B cell (primary cell): ENCODE measurements around the gene CBX6. TPM values are rescaled to one million over a fixed set of nuclear protein-coding genes. Genes with fewer than 3 reads are reported as not detected.

ENCODE experiments used
- ATAC-seq: fragments of 200-7000 bp; cut with Tn5 transposase; one replicate; pipeline ENCODE4 v1.10.0; 2021; ENCODE audit warnings: low read depth, mild to moderate bottlenecking, moderate number of reproducible peaks, moderate library complexity
- CTCF ChIA-PET: fragments of 350-600 bp; sonication (Branson Sonifier 250); formaldehyde crosslinking; loops from one replicate; lab custom pipeline; 2021; ENCODE audit warnings: antibody characterized with exemption, inconsistent platforms; lab: Charles Lee
- POLR2A ChIA-PET: fragments of 350-600 bp; sonication (Branson Sonifier 250); formaldehyde crosslinking; loops from one replicate; lab custom pipeline; 2021; ENCODE audit warnings: antibody characterized with exemption; lab: Charles Lee
- DNase-seq: peaks from one replicate; pipeline ENCODE4 v3.0.0; 2013
- H2AFZ ChIP-seq: 2 replicates; pipeline ENCODE4 v1.6.1; 2012; ENCODE audit warnings: mild to moderate bottlenecking, low read depth, low read length; ENCODE audit not compliant: insufficient read depth, poor library complexity, severe bottlenecking
- H3K27ac ChIP-seq, 2 donors: 1 replicate in 1 of 2; 2 replicates in 1 of 2; pipeline ENCODE4 v1.5.1; 2012 to 2013; ENCODE audit warnings: low read length in 2 of 2, mild to moderate bottlenecking in 2 of 2, moderate library complexity in 1 of 2
- H3K27me3 ChIP-seq, 4 experiments: fragments of 200-600 bp in 1 of 4; sonication (generic) in 1 of 4; replicated peaks in 1 of 4; 1 replicate in 2 of 4; 2 replicates in 2 of 4; pipeline versions ENCODE4 v1.6.1 to v1.7.0; 2013 to 2016; ENCODE audit warnings: low read length in 3 of 4, mild to moderate bottlenecking in 2 of 4, mixed read lengths in 1 of 4, moderate library complexity in 1 of 4; ENCODE audit not compliant: insufficient read depth in 4 of 4, control insufficient read depth in 3 of 4; ENCODE audit errors: control extremely low read depth in 1 of 4
- H3K36me3 ChIP-seq, 2 experiments: replicated peaks in 1 of 2; 1 replicate in 1 of 2; 2 replicates in 1 of 2; pipeline versions ENCODE4 v1.6.1 to v1.7.1; 2013; ENCODE audit warnings: low read length in 1 of 2; ENCODE audit not compliant: insufficient read depth in 2 of 2, control insufficient read depth in 1 of 2; ENCODE audit errors: control extremely low read depth in 1 of 2, extremely low read depth in 1 of 2
- H3K4me1 ChIP-seq, 2 donors: fragments of 200-600 bp in 1 of 2; sonication (generic) in 1 of 2; 1 replicate in 1 of 2; 2 replicates in 1 of 2; pipeline versions ENCODE4 v1.5.1 to v1.6.1; 2013 to 2017; ENCODE audit warnings: low read length in 2 of 2; ENCODE audit not compliant: control insufficient read depth in 2 of 2, insufficient read depth in 2 of 2
- H3K4me2 ChIP-seq: replicated peaks from 2 replicates; pipeline ENCODE3; 2012; ENCODE audit warnings: mild to moderate bottlenecking, low read depth, low read length; ENCODE audit not compliant: poor library complexity, severe bottlenecking
- H3K4me3 ChIP-seq, 5 experiments: fragments of 200-600 bp in 1 of 5; sonication (generic) in 1 of 5; 1 replicate in 3 of 5; 2 replicates in 2 of 5; pipeline versions ENCODE4 v1.5.1 to v1.7.0; 2011 to 2016; ENCODE audit warnings: low read length in 4 of 5, mild to moderate bottlenecking in 4 of 5, low read depth in 2 of 5, control low read depth in 1 of 5, moderate library complexity in 1 of 5; ENCODE audit not compliant: insufficient read depth in 1 of 5; ENCODE audit errors: control extremely low read depth in 1 of 5, extremely low read depth in 1 of 5
- H3K79me2 ChIP-seq: fragments of 200-600 bp; sonication (generic); one replicate; pipeline ENCODE4 v1.6.0; 2016; ENCODE audit warnings: low read length; ENCODE audit not compliant: control insufficient read depth, insufficient read depth
- H3K9ac ChIP-seq: fragments of 200-600 bp; sonication (generic); 2 replicates; pipeline ENCODE4 v1.6.1; 2017; ENCODE audit warnings: mild to moderate bottlenecking, low read length, moderate library complexity
- H3K9me3 ChIP-seq, 3 donors: one replicate each; pipeline versions ENCODE4 v1.6.1 to v1.7.1; 2013; ENCODE audit warnings: low read length in 2 of 3; ENCODE audit not compliant: control insufficient read depth in 2 of 3, insufficient read depth in 1 of 3; ENCODE audit errors: control extremely low read depth in 1 of 3
- H4K20me1 ChIP-seq: 2 replicates; pipeline ENCODE4 v1.6.0; 2012; ENCODE audit warnings: mild to moderate bottlenecking, low read length; ENCODE audit not compliant: insufficient read depth, control insufficient read depth, poor library complexity, severe bottlenecking
- H3K27ac Mint-ChIP-seq: one replicate; pipeline ENCODE4 v1.8.0; 2021; ENCODE audit warnings: mixed read lengths
- H3K27me3 Mint-ChIP-seq: one replicate; pipeline ENCODE4 v1.8.0; 2021; ENCODE audit warnings: mixed read lengths
- H3K4me1 Mint-ChIP-seq: one replicate; pipeline ENCODE4 v1.8.0; 2021; ENCODE audit warnings: mixed read lengths
- H3K4me3 Mint-ChIP-seq: one replicate; pipeline ENCODE4 v1.8.0; 2021; ENCODE audit warnings: mixed read lengths
- H3K9me3 Mint-ChIP-seq: one replicate; pipeline ENCODE4 v1.8.0; 2022; ENCODE audit warnings: mixed read lengths; ENCODE audit not compliant: insufficient read depth
- CTCF ChIP-seq: fragments of 200-600 bp; IDR thresholded peaks from one replicate; pipeline ENCODE4 v1.8.0; 2022; ENCODE audit warnings: antibody characterized with exemption, mild to moderate bottlenecking
- EZH2 ChIP-seq: IDR thresholded peaks from 2 replicates; pipeline ENCODE4 v1.6.1; 2012; ENCODE audit warnings: borderline replicate concordance, low read depth, mild to moderate bottlenecking, moderate library complexity, low read length; ENCODE audit not compliant: insufficient read depth, poor library complexity, severe bottlenecking
- WGBS: methylation state at CpG from one replicate; pipeline ENCODE4 v1.1.5; 2013; ENCODE audit warnings: missing lambda C conversion rate; ENCODE audit not compliant: insufficient coverage; 5-methylcytosine and 5-hydroxymethylcytosine counted together
- intact Hi-C: fragments of 100-400 bp; cut with micrococcal nuclease; formaldehyde crosslinking; loops from one replicate; pipeline ENCODE4 v1.10.0; 2022
- polyA plus RNA-seq: library from polyadenylated mRNA; depleted of rRNA; stranded (reverse); fragments of >200 nt; gene quantifications from 2 replicates; pipeline ENCODE4 v1.2.3, GENCODE V29; 2012
- total RNA-seq, 2 donors: library from RNA; stranded (reverse); fragments of 120-200 nt in 1 of 2; gene quantifications; 1 replicate in 1 of 2; 2 replicates in 1 of 2; pipeline versions ENCODE4 v1.2.3 to v1.2.4, GENCODE V29; 2013 to 2022

Gene CBX6
- total and polyA plus RNA-seq, 2 donors (not counting 1 experiment from before 2014, with no cell fraction given) = 14.9 to 55.1 TPM

GRCh38 chr22:38823637-38824036 is 48.4 kb downstream of the CBX6 start:
- Histone ChIP-seq H3K79me2 (no peaks in the 10 kb centered on the region), H3K36me3 (no peaks in the 10 kb centered on the region), H3K4me2 (no peak overlapping the region), H3K27me3 (no peaks in the 10 kb centered on the region), H3K27ac (no peak overlapping the region), H3K9me3 (peaks cover 0 to 5% (median 0%) of the 10 kb centered on the region in 3 donors), H2AFZ (no peak overlapping the region), H3K9ac (no peak overlapping the region), H3K4me1 (no peaks in the 10 kb centered on the region), H4K20me1 (no peaks in the 10 kb centered on the region), H3K4me3 (no peak overlapping the region)
- Mint-ChIP-seq H3K4me1 (no peaks in the 10 kb centered on the region), H3K27me3 (peaks cover 12% of the 10 kb centered on the region), H3K9me3 (no peaks in the 10 kb centered on the region), H3K27ac (no peak overlapping the region), H3K4me3 (no peak overlapping the region)
- TF ChIP-seq EZH2 (no peak), CTCF (no peak)
- ATAC-seq (no peak), DNase-seq (no peak)
- whole genome bisulfite sequencing = 88% methylated on average over 2 of the region's 2 CpGs
- ChIA-PET POLR2A (no interaction called here), CTCF (no interaction called here)
- intact Hi-C loops = no loop called here

DNA sequence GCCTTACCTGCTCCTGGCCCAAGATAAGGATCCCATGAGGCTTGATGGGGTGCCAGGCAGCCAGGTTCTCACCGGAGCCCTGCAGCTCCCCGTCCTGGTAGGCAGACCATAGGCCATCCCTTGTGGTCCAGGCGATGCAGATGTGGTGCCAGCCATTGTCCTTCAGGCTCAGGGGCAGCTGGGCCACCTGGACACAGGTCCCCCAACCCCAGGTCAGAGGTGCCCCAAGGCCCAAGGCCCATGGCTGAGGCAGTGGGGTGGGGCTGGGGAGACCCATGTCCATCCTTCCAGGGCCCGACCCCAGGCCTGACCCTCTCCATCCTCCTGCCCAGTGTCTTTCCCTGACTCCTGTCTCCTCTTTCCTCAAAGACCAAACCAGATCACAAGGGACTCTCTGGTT is 48.9 kb downstream of the CBX6 start:
- WGBS = 86% methylated on average over 4 of the region's 4 CpGs
- Histone ChIP-seq H3K9me3 (no peaks in the 10 kb centered on the region), H3K27ac (no peak overlapping the region), H3K4me2 (no peak overlapping the region), H3K9ac (no peak overlapping the region), H3K79me2 (no peaks in the 10 kb centered on the region), H3K4me3 (no peak overlapping the region), H3K27me3 (no peaks in the 10 kb centered on the region), H4K20me1 (no peaks in the 10 kb centered on the region), H3K36me3 (no peaks in the 10 kb centered on the region), H3K4me1 (no peaks in the 10 kb centered on the region), H2AFZ (no peak overlapping the region)
- peaks cover 12% of the 10 kb centered on the region for H3K27me3 Mint-ChIP-seq
- TF ChIP-seq EZH2 (no peak), CTCF (no peak)
- ChIA-PET POLR2A (no interaction called here), CTCF (no interaction called here)
- intact Hi-C loops = no loop called here
- no peaks in the 10 kb centered on the region for H3K9me3 Mint-ChIP-seq
- ATAC-seq (no peak), DNase-seq (no peak)
- no peak overlapping the region for H3K4me3 Mint-ChIP-seq
- H3K27ac Mint-ChIP-seq = no peak overlapping the region
- no peaks in the 10 kb centered on the region for H3K4me1 Mint-ChIP-seq
